Measurements from ENCODE around the gene FSTL4.

DNA sequence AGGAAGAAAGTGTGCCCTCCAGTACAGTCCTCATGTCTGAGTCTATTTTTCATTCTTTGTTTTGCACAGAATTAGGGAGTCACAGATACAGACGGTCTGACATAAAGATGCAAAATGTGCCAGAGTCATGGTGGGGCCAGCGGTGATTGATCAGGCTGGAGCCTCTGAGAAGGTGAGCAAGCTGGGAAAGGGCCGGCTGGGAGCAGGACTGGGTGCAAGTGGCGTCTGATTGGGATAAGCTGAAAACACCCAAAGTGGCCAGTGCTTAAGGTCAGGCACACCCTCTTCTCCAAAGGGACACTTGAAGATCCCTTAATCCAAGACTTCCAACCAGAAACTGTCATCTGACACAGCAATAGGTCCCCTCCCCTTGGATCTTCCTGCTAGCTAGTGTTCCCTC lies 32.6 kb downstream of the FSTL4 start:
- TF ChIP-seq, protein P1, sequence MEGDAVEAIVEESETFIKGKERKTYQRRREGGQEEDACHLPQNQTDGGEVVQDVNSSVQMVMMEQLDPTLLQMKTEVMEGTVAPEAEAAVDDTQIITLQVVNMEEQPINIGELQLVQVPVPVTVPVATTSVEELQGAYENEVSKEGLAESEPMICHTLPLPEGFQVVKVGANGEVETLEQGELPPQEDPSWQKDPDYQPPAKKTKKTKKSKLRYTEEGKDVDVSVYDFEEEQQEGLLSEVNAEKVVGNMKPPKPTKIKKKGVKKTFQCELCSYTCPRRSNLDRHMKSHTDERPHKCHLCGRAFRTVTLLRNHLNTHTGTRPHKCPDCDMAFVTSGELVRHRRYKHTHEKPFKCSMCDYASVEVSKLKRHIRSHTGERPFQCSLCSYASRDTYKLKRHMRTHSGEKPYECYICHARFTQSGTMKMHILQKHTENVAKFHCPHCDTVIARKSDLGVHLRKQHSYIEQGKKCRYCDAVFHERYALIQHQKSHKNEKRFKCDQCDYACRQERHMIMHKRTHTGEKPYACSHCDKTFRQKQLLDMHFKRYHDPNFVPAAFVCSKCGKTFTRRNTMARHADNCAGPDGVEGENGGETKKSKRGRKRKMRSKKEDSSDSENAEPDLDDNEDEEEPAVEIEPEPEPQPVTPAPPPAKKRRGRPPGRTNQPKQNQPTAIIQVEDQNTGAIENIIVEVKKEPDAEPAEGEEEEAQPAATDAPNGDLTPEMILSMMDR (IDR thresholded peaks at IDR 0.05; ENCODE audit: low read length): no peak
- TF ChIP-seq EZH2phosphoT487 (IDR thresholded peaks at IDR 0.05; ENCODE audit: low read length): no peak
